Measurements from ENCODE around the gene OAF. TPM values are rescaled to one million over a fixed set of nuclear protein-coding genes. Genes with fewer than 3 reads are reported as not detected.

Gene OAF
- total RNA-seq, 1 donor from 2014 or later = 216 TPM

GRCh38 chr11:120200677-120201076 lies 10.2 kb upstream of the OAF start:
- no peak for DNase-seq (ENCODE audit: low spot score in 2 of 2)
- Histone ChIP-seq H3K9me3 (no peaks in the 10 kb centered on the region), H3K4me1 (no peaks in the 10 kb centered on the region), H3K27me3 (no peaks in the 10 kb centered on the region), H3K27ac (no peak overlapping the region), H3K4me3 (no peak overlapping the region), H3K36me3 (no peaks in the 10 kb centered on the region)
- TF ChIP-seq, protein P1, sequence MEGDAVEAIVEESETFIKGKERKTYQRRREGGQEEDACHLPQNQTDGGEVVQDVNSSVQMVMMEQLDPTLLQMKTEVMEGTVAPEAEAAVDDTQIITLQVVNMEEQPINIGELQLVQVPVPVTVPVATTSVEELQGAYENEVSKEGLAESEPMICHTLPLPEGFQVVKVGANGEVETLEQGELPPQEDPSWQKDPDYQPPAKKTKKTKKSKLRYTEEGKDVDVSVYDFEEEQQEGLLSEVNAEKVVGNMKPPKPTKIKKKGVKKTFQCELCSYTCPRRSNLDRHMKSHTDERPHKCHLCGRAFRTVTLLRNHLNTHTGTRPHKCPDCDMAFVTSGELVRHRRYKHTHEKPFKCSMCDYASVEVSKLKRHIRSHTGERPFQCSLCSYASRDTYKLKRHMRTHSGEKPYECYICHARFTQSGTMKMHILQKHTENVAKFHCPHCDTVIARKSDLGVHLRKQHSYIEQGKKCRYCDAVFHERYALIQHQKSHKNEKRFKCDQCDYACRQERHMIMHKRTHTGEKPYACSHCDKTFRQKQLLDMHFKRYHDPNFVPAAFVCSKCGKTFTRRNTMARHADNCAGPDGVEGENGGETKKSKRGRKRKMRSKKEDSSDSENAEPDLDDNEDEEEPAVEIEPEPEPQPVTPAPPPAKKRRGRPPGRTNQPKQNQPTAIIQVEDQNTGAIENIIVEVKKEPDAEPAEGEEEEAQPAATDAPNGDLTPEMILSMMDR (IDR thresholded peaks at IDR 0.05) = no peak
- intact Hi-C loops (cut with DNase I) = no loop called here

DNA sequence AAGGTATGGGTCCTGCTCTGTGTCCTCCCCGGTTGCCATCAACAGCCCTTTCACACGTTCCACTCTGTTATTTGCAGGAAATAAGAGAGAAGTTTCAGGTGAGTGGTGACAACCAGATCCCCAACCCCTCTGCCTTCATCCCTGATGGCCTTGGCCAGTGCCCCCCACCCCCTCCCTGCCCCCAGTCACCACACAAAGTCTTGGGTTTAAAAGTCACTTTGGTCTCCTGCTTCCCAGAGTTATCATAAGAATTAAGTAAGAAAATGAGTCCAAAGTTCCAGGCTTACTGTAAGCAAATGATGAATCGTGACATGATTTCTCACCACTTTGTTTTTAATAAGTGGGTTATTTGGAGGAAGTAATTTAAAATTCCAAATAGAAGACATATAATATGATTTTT lies 9.2 kb upstream of the OAF start:
- intact Hi-C loops (cut with DNase I) = no loop called here
- H3K27me3 ChIP-seq = no peaks in the 10 kb centered on the region
- TF ChIP-seq, protein P1 (IDR thresholded peaks at IDR 0.05) = no peak
- H3K4me1 ChIP-seq = no peaks in the 10 kb centered on the region
- no peak overlapping the region for H3K27ac ChIP-seq
- no peak for DNase-seq (ENCODE audit: low spot score in 2 of 2)
- H3K36me3 ChIP-seq = no peaks in the 10 kb centered on the region
- no peak overlapping the region for H3K4me3 ChIP-seq
- H3K9me3 ChIP-seq = no peaks in the 10 kb centered on the region

- TF ChIP-seq, protein P1 (IDR thresholded peaks at IDR 0.05) = no peak
- no peaks in the 10 kb centered on the region for H3K36me3 ChIP-seq
- intact Hi-C loops (cut with DNase I) = no loop called here
- H3K4me3 ChIP-seq = no peak overlapping the region
- H3K9me3 ChIP-seq = no peaks in the 10 kb centered on the region
- no peaks in the 10 kb centered on the region for H3K27me3 ChIP-seq
- H3K4me1 ChIP-seq = no peaks in the 10 kb centered on the region
- no peak overlapping the region for H3K27ac ChIP-seq
- no peak for DNase-seq (ENCODE audit: low spot score in 2 of 2)
These were observed 7.2 kb upstream of the OAF start for GRCh38 chr11:120203626-120204025.

DNA sequence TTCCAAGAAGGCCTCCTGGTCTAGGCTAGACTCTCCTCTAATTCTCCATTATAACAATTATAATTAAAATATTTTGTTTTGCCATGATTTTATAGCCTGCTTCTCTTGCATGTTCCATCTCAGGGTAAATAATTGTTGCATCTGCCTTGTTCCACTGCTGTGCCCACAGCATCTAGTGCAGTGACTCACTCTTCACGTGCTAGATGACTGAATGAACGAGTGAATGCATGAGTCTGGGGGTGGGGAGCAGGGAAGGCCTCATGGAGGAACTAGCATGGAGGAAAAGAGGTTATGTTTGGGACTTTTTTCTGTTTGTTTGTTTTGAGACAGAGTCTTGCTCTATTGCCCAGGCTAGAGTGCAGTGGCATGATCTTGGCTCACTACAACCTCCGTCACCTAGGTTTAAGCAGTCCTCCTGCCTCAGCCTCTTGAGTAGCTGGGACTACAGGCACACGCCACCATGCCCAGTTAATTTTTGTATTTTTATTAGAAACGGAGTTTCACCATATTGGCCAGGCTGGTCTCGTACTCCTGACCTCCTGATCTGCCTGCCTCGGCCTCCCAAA lies 5.2 kb upstream of the OAF start:
- TF ChIP-seq, protein P1 (IDR thresholded peaks at IDR 0.05) = no peak
- intact Hi-C loops (cut with DNase I) = no loop called here
- peaks cover 0 to 6% of the 10 kb centered on the region in 2 donors for H3K4me1 ChIP-seq
- no peak for DNase-seq (ENCODE audit: low spot score in 2 of 2)
- no peak overlapping the region for H3K4me3 ChIP-seq
- H3K27ac ChIP-seq = no peak overlapping the region
- no peaks in the 10 kb centered on the region for H3K27me3 ChIP-seq
- no peaks in the 10 kb centered on the region for H3K36me3 ChIP-seq
- no peaks in the 10 kb centered on the region for H3K9me3 ChIP-seq

- no peak for DNase-seq (ENCODE audit: low spot score in 2 of 2)
- Histone ChIP-seq H3K9me3 (no peaks in the 10 kb centered on the region), H3K27ac (peak overlapping the region in 1 of 2 donors; percentile 35), H3K36me3 (no peaks in the 10 kb centered on the region), H3K4me3 (no peak overlapping the region), H3K4me1 (peaks cover 0 to 6% of the 10 kb centered on the region in 2 donors), H3K27me3 (no peaks in the 10 kb centered on the region)
- TF ChIP-seq, protein P1 (IDR thresholded peaks at IDR 0.05) = no peak
- intact Hi-C loops (cut with DNase I) = no loop called here
These were observed 3.3 kb upstream of the OAF start for GRCh38 chr11:120207512-120207911.

DNA sequence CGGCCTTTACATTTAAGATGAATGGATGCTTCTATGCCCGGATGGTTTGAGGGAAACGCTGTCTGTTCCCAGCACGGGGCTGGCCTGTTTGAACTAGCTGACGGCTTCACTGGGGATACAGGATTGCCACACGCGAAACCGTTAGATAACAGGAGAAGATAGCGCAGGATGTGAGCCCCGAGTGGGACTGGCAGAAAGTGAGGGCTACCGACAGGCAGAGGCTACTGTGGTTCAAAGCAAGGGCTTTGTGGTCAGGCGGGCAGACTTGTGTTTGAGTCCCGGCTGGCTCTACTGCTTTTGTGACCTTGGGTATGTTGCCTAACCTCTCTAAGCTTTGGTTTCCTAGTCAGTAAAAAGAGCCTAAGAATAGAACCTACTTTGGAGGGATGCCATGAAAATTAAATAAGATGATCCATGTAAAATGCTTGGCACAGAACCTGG lies 2.8 kb upstream of the OAF start:
- Histone ChIP-seq H3K36me3 (no peaks in the 10 kb centered on the region), H3K27ac (peak overlapping the region in 1 of 2 donors; percentile 35), H3K27me3 (no peaks in the 10 kb centered on the region), H3K9me3 (no peaks in the 10 kb centered on the region), H3K4me3 (no peak overlapping the region), H3K4me1 (peaks cover 0 to 6% of the 10 kb centered on the region in 2 donors)
- intact Hi-C loops (cut with DNase I) = no loop called here
- TF ChIP-seq, protein P1 (IDR thresholded peaks at IDR 0.05) = no peak
- DNase-seq (ENCODE audit: low spot score in 2 of 2) = no peak

All from ascending aorta (tissue), 2 donors.